Germinal center (tissue), 1 donor: ENCODE measurements around the gene GTF2A2.
"Not testable (repeated sequence)": the region's sequence is repeated elsewhere in the genome, so short reads cannot be mapped to it uniquely, and the experiment has no call there.

Source experiments
- DNase-seq: peaks from one replicate; pipeline ENCODE4 v3.0.0; 2012; ENCODE audit warnings: mixed read lengths, low spot score

GTF2A2 gene

DNA sequence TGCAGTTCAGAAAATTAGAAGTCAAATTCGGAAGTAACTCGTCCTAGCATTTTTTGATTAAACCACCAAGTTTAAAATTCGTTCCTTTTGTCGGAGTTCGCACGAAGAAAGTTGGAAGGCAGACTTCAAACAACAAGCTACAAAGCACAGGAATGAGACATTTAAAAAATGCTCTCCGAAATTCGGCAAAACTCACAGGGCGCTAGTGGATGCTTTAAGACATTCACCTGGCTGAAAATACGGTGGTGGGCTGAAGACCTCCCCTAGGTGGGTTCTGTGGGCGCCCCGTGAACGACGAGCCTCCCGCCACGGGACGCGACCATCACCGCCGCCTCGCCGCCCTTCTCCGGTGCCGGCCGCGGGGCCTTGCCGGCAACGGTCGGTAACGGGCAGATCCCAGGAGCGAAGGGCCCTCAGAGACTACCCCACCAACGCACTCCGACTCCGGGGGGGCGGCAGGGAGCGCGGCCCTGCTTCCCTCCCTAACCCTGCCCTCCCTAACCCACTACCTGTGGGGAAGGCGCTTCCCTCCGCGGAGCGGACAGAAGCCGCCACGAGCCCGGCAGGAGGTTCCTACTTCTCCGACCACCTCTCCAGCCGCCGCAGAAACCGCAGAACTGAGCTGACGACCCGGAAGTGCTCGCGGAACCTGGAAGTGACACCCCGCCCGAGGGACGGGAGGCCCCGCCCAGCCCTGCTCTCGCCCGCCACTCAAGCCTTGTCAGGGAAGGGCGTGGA lies at the start of gene GTF2A2:
TSS of gene GTF2A2 (minus strand) at position 619 of the 738 bp plus-strand sequence. CDS start 5,238 bp downstream, outside the sequence.
- DNase-seq, result peak; percentile 93

DNA sequence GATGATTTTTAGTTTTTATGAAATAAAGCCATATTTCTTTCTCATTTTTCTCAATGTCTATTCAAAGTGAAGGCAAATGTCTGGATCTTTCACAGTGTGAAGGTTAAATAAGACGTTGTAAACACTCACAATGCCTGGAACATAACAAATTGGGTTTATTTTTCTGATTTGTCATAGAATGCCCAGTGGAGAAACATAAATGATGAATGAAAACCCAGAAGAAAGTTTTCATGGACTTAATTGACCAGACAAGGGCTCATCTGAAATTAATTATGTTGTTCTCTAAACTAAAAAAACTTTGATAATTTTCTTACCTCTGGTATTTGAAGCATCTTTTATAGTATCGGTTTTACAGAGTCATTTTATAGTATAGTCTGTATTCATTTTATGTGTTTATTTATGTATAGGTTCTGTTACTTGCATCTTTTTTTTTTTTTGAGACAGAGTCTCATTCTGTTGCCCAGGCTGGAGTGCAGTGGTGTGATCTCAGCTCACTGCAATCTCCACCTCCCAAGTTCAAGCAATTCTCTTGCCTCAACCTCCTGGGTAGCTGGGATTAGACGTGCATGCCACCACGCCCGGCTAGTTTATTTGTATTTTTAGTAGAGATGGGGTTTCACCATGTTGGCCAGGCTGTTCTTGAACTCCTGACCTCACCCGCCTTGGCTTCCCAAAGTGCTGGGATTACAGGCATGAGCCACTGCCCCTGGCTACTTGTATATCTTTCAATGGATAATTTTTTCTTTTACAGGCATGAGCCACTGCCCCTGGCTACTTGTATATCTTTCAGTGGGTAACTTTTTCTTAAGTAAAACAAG lies 46.9 kb upstream of the GTF2A2 start:
- no peak for DNase-seq

DNA sequence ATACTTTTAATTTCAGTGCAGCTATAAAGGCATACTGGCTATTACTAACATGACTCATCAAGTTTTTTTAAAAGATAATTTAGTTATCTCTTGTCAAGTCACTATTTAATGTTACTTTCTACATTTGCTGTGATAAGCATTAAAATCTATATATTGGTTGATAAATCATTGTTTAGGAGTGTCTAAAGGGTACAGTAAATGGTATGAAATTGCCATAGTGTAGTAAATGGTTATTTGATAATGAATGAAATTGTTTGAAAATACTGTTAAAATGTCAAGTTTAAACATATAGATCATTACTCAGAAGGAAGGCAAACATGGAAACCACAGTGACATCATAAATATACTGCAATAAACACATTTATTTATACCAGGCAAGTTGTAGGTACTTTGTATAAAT lies 45.0 kb upstream of the GTF2A2 start:
- DNase-seq, result no peak

- DNase-seq, result no peak
Measured at GRCh38 chr15:59701880-59702279, 44.6 kb upstream of the GTF2A2 start.

DNA sequence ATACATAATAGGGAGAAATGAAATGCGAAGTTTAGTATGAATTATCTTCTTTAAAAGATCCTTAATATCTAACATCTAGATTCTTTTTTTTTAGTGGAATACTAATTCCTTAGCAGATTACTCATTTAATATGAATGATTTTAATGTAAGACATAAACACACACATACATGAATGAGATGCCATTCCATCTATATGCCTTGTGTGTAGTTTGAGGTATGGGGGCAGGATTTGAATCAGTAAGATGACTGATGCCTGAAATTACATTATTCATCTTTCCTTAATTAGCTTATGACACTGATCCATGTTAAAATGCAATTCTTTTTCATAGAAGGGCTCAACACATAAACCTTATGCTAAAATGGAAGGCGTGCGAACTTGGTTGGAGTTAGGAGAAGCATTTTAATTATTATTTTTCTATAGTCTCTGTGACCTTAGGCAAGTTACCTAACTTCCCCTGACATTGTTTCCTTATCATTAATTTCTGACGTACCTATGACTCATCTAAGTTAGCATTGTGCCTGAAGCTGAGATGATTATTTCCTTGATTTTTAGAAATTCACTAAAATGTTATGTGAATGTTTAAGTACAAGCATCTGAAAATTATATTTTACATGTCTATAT lies 42.6 kb upstream of the GTF2A2 start:
- no peak for DNase-seq

DNA sequence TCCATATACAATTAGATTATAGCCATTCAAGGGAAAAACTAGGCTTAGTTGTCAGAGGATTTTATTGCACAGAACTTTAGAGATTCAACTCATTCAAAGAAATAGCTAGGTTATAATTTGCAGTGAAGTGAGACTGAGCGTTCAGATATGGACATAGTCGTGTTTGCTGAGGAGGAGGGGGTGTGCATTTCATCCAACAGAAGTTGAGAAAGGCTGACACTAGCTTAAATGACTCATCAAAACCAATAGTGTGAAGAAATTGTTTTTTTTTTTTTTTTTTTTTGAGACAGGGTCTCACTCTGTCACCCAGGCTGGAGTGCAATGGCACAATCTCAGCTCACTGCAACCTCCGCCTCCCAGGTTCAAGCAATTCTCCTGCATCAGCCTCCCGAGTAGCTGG lies 40.8 kb upstream of the GTF2A2 start:
- DNase-seq, result not testable (repeated sequence)

DNA sequence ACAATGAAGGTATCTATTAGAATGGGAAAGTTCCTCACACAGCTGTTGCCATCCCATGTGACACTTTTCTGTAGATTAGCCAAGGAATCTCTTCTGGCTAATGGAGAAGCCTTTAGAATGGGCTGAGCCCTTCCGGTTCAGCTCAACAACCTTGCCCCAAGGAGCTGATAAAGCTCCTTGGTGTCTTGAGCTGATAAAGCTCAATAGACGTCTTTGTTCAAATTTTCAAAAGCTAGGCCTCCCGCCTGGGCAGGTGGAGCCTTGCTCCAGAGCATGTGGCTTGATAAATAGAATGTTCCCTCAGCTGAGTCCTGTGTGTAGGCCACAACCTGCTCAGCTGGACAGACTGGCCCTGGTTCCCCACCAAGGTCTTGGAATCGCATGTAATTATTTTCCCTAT lies 39.0 kb upstream of the GTF2A2 start:
- no peak for DNase-seq

GRCh38 chr15:59694779-59695178 lies 37.5 kb upstream of the GTF2A2 start:
- DNase-seq, result no peak

- peak; percentile 37 for DNase-seq
Measured at GRCh38 chr15:59691194-59691805, 34.0 kb upstream of the GTF2A2 start.

GRCh38 chr15:59689626-59690236 lies 32.4 kb upstream of the GTF2A2 start:
- no peak for DNase-seq

DNA sequence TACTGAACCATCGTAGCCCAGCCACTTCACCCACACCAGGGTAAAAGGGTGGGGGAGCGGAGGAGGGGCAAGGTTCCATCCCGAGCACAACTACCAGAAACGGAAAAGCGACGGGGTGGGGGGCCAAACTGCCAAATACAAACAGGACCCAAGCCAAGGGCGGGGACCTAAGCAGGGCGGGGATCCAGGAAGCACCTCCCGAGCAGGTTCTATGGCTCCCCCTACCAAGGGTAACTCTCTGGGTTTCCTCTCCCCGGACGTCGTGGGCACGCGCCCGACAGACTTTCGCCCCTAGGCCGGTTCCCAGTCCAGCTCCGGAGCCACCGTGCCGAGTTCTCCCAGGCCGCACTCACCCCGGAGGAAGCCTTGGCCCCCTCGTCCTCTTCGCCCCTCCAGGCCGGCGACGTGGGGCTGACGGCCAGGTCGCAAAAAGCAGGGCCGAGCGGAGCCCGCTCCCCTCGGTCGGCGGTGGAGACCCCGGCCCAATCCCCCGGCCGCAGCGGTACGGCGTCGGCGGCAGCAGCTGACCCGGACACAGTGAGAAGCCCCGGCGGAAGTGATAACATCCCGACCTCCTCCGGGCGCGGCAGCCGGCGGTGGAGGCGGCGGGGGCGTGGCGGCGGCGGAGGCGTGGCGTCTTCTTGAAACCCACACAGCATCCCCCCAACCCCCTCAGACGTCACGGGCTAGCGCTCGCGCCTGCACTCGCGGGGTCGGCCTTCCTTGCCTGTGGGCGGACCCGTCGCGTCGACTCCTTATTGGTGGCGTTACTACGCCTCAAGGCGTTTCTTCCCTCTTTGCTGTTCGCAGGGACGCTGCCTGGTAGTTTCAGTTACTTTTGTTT lies 31.7 kb upstream of the GTF2A2 start, which contains the start of gene BNIP2:
TSS of gene BNIP2 (minus strand) at position 539 of the 844 bp plus-strand sequence. CDS start 6,863 bp downstream, outside the sequence.
- peak; percentile 95 for DNase-seq

GRCh38 chr15:59688423-59688781 lies 31.1 kb upstream of the GTF2A2 start:
- no peak for DNase-seq

DNA sequence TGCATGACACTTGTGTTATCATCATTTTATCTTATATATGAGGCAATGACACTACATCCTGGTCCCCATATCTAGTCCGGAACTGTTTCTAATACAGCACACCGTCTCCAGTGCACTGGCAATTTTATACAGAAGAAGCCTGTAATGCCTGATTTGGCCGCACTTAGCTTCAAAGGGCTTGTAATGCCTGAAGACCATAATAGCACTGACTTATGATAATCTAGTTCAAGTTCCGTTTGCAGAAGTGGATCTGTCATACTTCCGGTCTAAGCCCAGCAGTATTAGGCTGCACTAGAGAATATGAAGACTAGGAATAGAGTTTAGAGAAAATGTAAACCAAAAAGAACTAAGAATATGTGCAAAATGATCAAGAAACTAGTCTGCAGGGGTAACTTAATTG lies 30.5 kb upstream of the GTF2A2 start:
- DNase-seq, result peak; percentile 47

- peak; percentile 69 for DNase-seq
Measured at GRCh38 chr15:59686389-59686788, 29.1 kb upstream of the GTF2A2 start.

- DNase-seq, result no peak
Measured at GRCh38 chr15:59685737-59686297, 28.5 kb upstream of the GTF2A2 start.

DNA sequence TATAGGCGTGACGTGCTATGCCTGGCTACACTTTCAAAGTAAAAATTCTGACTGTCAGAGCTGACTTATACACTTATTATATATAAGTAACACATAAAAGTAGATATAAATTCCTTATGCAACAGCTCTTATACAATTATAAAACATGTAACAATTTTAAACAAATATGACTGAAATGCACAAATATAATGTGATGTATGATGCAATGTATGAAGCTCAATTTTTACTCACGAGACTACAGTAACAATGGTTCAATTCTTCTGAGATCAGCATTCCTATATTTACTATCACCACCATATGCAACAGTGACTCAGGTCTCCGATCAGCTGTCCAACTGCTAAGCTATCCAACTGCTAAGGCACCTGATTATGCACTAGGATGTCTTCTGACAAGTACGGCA lies 23.6 kb upstream of the GTF2A2 start:
- DNase-seq, result no peak

GRCh38 chr15:59680346-59680745 lies 23.0 kb upstream of the GTF2A2 start:
- DNase-seq, result no peak

GRCh38 chr15:59678620-59679019 lies 21.3 kb upstream of the GTF2A2 start:
- no peak for DNase-seq

DNA sequence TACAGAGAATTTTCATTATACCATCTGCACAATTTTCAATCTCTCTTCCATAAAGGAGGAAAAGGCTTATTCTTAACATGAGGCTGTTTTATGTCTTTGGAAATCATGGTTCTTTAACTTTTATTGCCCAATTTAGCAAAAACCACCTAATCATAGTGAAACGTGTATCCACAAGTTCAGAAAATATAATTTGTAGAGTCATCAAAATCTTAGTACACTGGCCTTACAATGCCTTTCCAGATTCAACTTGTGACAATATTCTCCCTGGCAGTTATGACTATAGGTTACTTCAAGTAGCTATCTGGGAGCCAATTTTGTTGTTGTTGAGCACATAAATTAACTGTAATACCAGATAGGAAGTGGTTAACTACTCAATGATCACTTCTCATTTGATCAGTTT lies 20.9 kb upstream of the GTF2A2 start:
- no peak for DNase-seq

DNA sequence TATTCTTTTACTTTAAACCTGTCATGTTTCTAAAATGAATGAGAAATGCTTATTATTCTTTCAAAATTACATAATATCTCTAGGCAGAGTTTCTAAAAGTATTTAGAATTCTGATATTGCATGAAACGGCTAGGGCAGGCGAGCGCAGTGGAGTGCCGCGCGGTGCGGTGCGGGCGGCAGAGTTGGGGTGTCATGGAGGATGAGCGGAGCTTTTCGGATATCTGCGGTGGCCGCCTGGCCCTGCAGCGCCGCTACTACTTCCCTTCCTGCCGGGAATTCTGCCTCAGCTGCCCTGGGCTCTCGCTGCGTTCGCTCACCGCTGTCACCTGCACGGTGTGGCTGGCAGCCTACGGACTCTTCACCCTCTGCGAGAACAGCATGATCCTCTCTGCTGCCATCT lies 19.2 kb upstream of the GTF2A2 start:
- DNase-seq, result no peak
